GM23338 (cell line): Measurements from ENCODE around the gene MED12L. TPM values are rescaled to one million over a fixed set of nuclear protein-coding genes. Genes with fewer than 3 reads are reported as not detected.

Experiments
- ATAC-seq: fragments of 200-7000 bp; cut with Tn5 transposase; 3 replicates; pipeline ENCODE4 v1.9.1; 2020
- DNase-seq: peaks from one replicate; pipeline ENCODE4 v3.0.0-alpha.2; 2015; ENCODE audit warnings: low spot score
- H2AFZ ChIP-seq: fragments of 200-600 bp; sonication (generic); 2 replicates; pipeline ENCODE4 v1.8.0; 2016; ENCODE audit warnings: antibody characterized with exemption, mild to moderate bottlenecking, moderate library complexity
- H3F3A ChIP-seq: fragments of 200-600 bp; sonication (generic); replicated peaks from 2 replicates; pipeline ENCODE4 v1.8.0; 2017; ENCODE audit warnings: antibody characterized with exemption, mixed run types, low read depth
- H3K27ac ChIP-seq: fragments of 200-600 bp; sonication (generic); 2 replicates; pipeline ENCODE4 v1.6.1; 2016; ENCODE audit warnings: low read depth
- H3K27me3 ChIP-seq: fragments of 200-600 bp; sonication (generic); 2 replicates; pipeline ENCODE4 v1.8.0; 2016; ENCODE audit warnings: mild to moderate bottlenecking, mixed run types, moderate library complexity; ENCODE audit not compliant: insufficient read depth
- H3K36me3 ChIP-seq: fragments of 200-600 bp; sonication (generic); 2 replicates; pipeline ENCODE4 v1.8.0; 2016; ENCODE audit warnings: mild to moderate bottlenecking; ENCODE audit not compliant: insufficient read depth
- H3K4me1 ChIP-seq: fragments of 200-600 bp; sonication (generic); 2 replicates; pipeline ENCODE4 v1.8.0; 2016; ENCODE audit warnings: mild to moderate bottlenecking, moderate library complexity; ENCODE audit not compliant: insufficient read depth
- H3K4me2 ChIP-seq: fragments of 200-600 bp; sonication (generic); 2 replicates; pipeline ENCODE4 v1.7.1; 2017; ENCODE audit warnings: mixed run types
- H3K4me3 ChIP-seq: fragments of 200-600 bp; sonication (generic); 2 replicates; pipeline ENCODE4 v1.6.1; 2016; ENCODE audit warnings: mixed run types
- H3K79me2 ChIP-seq: fragments of 200-600 bp; sonication (generic); replicated peaks from 2 replicates; pipeline ENCODE4 v1.8.0; 2017; ENCODE audit warnings: mild to moderate bottlenecking; ENCODE audit not compliant: insufficient read depth
- H3K9me2 ChIP-seq: fragments of 200-600 bp; sonication (generic); 2 replicates; pipeline ENCODE4 v1.8.0; 2017; ENCODE audit not compliant: insufficient read depth
- H4K20me1 ChIP-seq: fragments of 200-600 bp; sonication (generic); replicated peaks from 2 replicates; pipeline ENCODE4 v1.8.0; 2017; ENCODE audit warnings: mild to moderate bottlenecking; ENCODE audit not compliant: insufficient read depth
- H3K27ac Mint-ChIP-seq: 2 replicates; pipeline ENCODE4 v1.8.0; 2020; ENCODE audit warnings: inconsistent platforms, mild to moderate bottlenecking, moderate library complexity, mixed read lengths
- H3K27me3 Mint-ChIP-seq: 3 replicates; pipeline ENCODE4 v1.8.0; 2022; ENCODE audit warnings: low read depth, mild to moderate bottlenecking, moderate library complexity, mixed read lengths, inconsistent platforms; ENCODE audit not compliant: insufficient read depth, poor library complexity
- H3K36me3 Mint-ChIP-seq: 3 replicates; pipeline ENCODE4 v1.8.0; 2021; ENCODE audit warnings: low read depth, mild to moderate bottlenecking, inconsistent platforms, moderate library complexity, mixed read lengths
- H3K4me1 Mint-ChIP-seq: 3 replicates; pipeline ENCODE4 v1.8.0; 2020; ENCODE audit warnings: mild to moderate bottlenecking, inconsistent platforms, mixed read lengths
- H3K4me3 Mint-ChIP-seq: 3 replicates; pipeline ENCODE4 v1.8.0; 2021; ENCODE audit warnings: moderate library complexity, mild to moderate bottlenecking, inconsistent platforms, mixed read lengths
- H3K9me3 Mint-ChIP-seq: 3 replicates; pipeline ENCODE4 v1.8.0; 2020; ENCODE audit warnings: moderate library complexity, mild to moderate bottlenecking, inconsistent platforms, mixed read lengths
- CREB1 ChIP-seq: fragments of 250-450 bp; sonication (Bioruptor Pico); IDR thresholded peaks from 2 replicates; pipeline ENCODE4 v1.5.0; 2020; ENCODE audit warnings: low read depth, mild to moderate bottlenecking, moderate library complexity
- EZH2 ChIP-seq: fragments of 200-600 bp; sonication (generic); IDR thresholded peaks from one replicate; pipeline ENCODE4 v1.8.0; 2017; ENCODE audit warnings: antibody characterized with exemption, mild to moderate bottlenecking, low read depth; ENCODE audit not compliant: unreplicated experiment
- EZH2phosphoT487 ChIP-seq: fragments of 200-600 bp; sonication (generic); IDR thresholded peaks from one replicate; pipeline ENCODE4 v1.8.1; 2018; ENCODE audit warnings: antibody characterized with exemption; ENCODE audit not compliant: unreplicated experiment
- POLR2AphosphoS5 ChIP-seq: IDR thresholded peaks from 2 replicates; pipeline ENCODE4 v1.6.1; 2016; ENCODE audit warnings: antibody characterized with exemption, low read depth
- STAT1 ChIP-seq: IDR thresholded peaks from one replicate; pipeline ENCODE4 v1.6.1; 2016; ENCODE audit warnings: antibody characterized with exemption; ENCODE audit not compliant: unreplicated experiment
- ZNF331 ChIP-seq: fragments of 250-450 bp; sonication (Bioruptor Pico); IDR thresholded peaks from 2 replicates; pipeline ENCODE4 v1.5.0; 2020; ENCODE audit warnings: low read depth, mild to moderate bottlenecking, moderate library complexity
- polyA plus RNA-seq: library from polyadenylated mRNA; unstranded; fragments of >200 nt; fragmentation: Nextera tagmentation; extraction: Ambion mirVana; gene quantifications from 2 replicates; pipeline ENCODE4 v1.2.1, GENCODE V29; 2016
- total RNA-seq: library from RNA; depleted of rRNA; stranded (reverse); fragments of >200 nt; shearing (Covaris generic); gene quantifications from 2 replicates; pipeline ENCODE4 v1.2.3, GENCODE V29; 2014
- TF ChIP-seq, protein P1 (sequence below): fragments of 250-450 bp; sonication (Bioruptor Pico); IDR thresholded peaks from 2 replicates; pipeline ENCODE4 v1.5.0; 2020; ENCODE audit warnings: mild to moderate bottlenecking, moderate library complexity
- TF ChIP-seq, protein P2 (sequence below), 2 experiments: fragments of 200-600 bp in 1 of 2; sonication (generic) in 1 of 2; conservative IDR thresholded peaks; 2 replicates each; pipeline versions ENCODE4 v1.5.1 to v1.6.1; 2016 to 2017; ENCODE audit warnings: antibody characterized with exemption in 2 of 2, low read depth in 2 of 2, mild to moderate bottlenecking in 2 of 2, moderate library complexity in 1 of 2
- TF ChIP-seq, protein P3 (sequence below): IDR thresholded peaks from 2 replicates; pipeline ENCODE4 v1.6.1; 2016; ENCODE audit warnings: antibody characterized with exemption

Gene MED12L
- total and polyA plus RNA-seq, 2 experiments from 2014 or later, result 5.7 to 25.0 TPM

DNA sequence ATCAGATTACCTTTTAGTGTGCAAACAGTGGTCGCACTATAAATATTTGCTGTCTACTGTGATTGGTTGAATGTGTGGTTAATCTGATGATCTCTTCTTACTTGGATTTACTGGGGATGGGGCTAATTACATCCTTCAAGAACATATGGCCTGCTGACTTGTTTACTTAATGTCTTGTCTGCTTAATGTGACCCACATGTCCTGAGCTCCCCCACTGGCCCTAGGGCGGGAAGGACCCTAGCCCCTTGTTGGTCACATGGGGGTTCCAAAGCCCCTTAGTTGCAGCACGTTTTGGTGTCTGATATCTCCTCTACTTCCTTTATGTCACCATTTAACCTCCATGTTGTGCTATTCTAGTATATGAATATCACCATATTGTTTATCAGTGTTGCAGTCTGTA, 316.9 kb downstream of the MED12L start:
- H3K4me2 ChIP-seq, result no peak overlapping the region
- H3K27me3 Mint-ChIP-seq, result no peaks in the 10 kb centered on the region
- ATAC-seq, result no peak
- H3K4me3 Mint-ChIP-seq, result no peak overlapping the region
- no peak overlapping the region for H3K27ac ChIP-seq
- H3F3A ChIP-seq, result no peaks in the 10 kb centered on the region
- H3K4me1 Mint-ChIP-seq, result peaks cover 18% of the 10 kb centered on the region
- no peaks in the 10 kb centered on the region for H3K36me3 ChIP-seq
- TF ChIP-seq, protein P1, sequence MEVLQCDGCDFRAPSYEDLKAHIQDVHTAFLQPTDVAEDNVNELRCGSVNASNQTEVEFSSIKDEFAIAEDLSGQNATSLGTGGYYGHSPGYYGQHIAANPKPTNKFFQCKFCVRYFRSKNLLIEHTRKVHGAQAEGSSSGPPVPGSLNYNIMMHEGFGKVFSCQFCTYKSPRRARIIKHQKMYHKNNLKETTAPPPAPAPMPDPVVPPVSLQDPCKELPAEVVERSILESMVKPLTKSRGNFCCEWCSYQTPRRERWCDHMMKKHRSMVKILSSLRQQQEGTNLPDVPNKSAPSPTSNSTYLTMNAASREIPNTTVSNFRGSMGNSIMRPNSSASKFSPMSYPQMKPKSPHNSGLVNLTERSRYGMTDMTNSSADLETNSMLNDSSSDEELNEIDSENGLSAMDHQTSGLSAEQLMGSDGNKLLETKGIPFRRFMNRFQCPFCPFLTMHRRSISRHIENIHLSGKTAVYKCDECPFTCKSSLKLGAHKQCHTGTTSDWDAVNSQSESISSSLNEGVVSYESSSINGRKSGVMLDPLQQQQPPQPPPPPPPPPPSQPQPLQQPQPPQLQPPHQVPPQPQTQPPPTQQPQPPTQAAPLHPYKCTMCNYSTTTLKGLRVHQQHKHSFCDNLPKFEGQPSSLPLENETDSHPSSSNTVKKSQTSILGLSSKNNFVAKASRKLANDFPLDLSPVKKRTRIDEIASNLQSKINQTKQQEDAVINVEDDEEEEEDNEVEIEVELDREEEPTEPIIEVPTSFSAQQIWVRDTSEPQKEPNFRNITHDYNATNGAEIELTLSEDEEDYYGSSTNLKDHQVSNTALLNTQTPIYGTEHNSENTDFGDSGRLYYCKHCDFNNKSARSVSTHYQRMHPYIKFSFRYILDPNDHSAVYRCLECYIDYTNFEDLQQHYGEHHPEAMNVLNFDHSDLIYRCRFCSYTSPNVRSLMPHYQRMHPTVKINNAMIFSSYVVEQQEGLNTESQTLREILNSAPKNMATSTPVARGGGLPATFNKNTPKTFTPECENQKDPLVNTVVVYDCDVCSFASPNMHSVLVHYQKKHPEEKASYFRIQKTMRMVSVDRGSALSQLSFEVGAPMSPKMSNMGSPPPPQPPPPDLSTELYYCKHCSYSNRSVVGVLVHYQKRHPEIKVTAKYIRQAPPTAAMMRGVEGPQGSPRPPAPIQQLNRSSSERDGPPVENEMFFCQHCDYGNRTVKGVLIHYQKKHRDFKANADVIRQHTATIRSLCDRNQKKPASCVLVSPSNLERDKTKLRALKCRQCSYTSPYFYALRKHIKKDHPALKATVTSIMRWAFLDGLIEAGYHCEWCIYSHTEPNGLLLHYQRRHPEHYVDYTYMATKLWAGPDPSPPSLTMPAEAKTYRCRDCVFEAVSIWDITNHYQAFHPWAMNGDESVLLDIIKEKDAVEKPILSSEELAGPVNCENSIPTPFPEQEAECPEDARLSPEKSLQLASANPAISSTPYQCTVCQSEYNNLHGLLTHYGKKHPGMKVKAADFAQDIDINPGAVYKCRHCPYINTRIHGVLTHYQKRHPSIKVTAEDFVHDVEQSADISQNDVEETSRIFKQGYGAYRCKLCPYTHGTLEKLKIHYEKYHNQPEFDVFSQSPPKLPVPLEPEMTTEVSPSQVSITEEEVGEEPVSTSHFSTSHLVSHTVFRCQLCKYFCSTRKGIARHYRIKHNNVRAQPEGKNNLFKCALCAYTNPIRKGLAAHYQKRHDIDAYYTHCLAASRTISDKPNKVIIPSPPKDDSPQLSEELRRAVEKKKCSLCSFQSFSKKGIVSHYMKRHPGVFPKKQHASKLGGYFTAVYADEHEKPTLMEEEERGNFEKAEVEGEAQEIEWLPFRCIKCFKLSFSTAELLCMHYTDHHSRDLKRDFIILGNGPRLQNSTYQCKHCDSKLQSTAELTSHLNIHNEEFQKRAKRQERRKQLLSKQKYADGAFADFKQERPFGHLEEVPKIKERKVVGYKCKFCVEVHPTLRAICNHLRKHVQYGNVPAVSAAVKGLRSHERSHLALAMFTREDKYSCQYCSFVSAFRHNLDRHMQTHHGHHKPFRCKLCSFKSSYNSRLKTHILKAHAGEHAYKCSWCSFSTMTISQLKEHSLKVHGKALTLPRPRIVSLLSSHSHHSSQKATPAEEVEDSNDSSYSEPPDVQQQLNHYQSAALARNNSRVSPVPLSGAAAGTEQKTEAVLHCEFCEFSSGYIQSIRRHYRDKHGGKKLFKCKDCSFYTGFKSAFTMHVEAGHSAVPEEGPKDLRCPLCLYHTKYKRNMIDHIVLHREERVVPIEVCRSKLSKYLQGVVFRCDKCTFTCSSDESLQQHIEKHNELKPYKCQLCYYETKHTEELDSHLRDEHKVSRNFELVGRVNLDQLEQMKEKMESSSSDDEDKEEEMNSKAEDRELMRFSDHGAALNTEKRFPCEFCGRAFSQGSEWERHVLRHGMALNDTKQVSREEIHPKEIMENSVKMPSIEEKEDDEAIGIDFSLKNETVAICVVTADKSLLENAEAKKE, result no peak
- TF ChIP-seq EZH2 (no peak), STAT1 (no peak)
- TF ChIP-seq, protein P2, sequence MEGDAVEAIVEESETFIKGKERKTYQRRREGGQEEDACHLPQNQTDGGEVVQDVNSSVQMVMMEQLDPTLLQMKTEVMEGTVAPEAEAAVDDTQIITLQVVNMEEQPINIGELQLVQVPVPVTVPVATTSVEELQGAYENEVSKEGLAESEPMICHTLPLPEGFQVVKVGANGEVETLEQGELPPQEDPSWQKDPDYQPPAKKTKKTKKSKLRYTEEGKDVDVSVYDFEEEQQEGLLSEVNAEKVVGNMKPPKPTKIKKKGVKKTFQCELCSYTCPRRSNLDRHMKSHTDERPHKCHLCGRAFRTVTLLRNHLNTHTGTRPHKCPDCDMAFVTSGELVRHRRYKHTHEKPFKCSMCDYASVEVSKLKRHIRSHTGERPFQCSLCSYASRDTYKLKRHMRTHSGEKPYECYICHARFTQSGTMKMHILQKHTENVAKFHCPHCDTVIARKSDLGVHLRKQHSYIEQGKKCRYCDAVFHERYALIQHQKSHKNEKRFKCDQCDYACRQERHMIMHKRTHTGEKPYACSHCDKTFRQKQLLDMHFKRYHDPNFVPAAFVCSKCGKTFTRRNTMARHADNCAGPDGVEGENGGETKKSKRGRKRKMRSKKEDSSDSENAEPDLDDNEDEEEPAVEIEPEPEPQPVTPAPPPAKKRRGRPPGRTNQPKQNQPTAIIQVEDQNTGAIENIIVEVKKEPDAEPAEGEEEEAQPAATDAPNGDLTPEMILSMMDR (conservative IDR thresholded peaks at IDR 0.05; ENCODE audit: low read depth in 2 of 2), result no peak
- no peaks in the 10 kb centered on the region for H3K9me2 ChIP-seq
- H3K4me1 ChIP-seq, result peaks cover 14% of the 10 kb centered on the region; the same call in 1 of the 2 replicates
- no peak overlapping the region for H3K27ac Mint-ChIP-seq
- no peak overlapping the region for H2AFZ ChIP-seq
- no peaks in the 10 kb centered on the region for H4K20me1 ChIP-seq
- no peaks in the 10 kb centered on the region for H3K36me3 Mint-ChIP-seq
- H3K9me3 Mint-ChIP-seq, result no peaks in the 10 kb centered on the region
- H3K27me3 ChIP-seq, result no peaks in the 10 kb centered on the region
- no peak for DNase-seq
- H3K79me2 ChIP-seq, result no peaks in the 10 kb centered on the region
- no peak overlapping the region for H3K4me3 ChIP-seq

DNA sequence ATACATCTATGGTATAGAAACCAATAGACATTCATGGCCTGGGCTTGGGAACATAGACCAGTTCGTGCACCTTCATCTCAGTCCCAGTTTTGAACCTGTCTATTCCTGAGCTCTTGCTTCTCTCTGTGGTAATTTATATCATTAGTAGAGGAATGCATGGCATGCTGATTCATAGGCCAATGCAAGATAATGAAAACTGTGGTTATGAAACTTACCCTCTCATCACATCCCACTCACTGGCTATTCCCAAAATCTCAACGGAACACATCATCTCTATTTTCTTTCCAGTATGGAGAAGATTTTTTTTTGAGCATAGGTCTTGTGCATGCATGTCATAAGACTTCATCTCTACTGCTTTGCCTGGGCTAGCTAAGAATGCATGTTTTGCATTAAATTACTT, 317.8 kb downstream of the MED12L start:
- Histone ChIP-seq H3K36me3 (no peaks in the 10 kb centered on the region), H3K27me3 (no peaks in the 10 kb centered on the region), H2AFZ (no peak overlapping the region), H3K4me2 (no peak overlapping the region), H3K27ac (no peak overlapping the region), H3K4me1 (peaks cover 14% of the 10 kb centered on the region; the same call in 1 of the 2 replicates), H4K20me1 (no peaks in the 10 kb centered on the region), H3K9me2 (no peaks in the 10 kb centered on the region), H3K4me3 (no peak overlapping the region), H3K79me2 (no peaks in the 10 kb centered on the region), H3F3A (no peaks in the 10 kb centered on the region)
- Mint-ChIP-seq H3K4me3 (no peak overlapping the region), H3K27me3 (no peaks in the 10 kb centered on the region), H3K9me3 (no peaks in the 10 kb centered on the region), H3K27ac (no peak overlapping the region), H3K36me3 (no peaks in the 10 kb centered on the region), H3K4me1 (peaks cover 23% of the 10 kb centered on the region)
- ATAC-seq (no peak), DNase-seq (no peak)
- TF ChIP-seq CREB1 (no peak), ZNF331 (no peak), EZH2phosphoT487 (no peak), STAT1 (no peak), POLR2AphosphoS5 (no peak)
- TF ChIP-seq, protein P3, sequence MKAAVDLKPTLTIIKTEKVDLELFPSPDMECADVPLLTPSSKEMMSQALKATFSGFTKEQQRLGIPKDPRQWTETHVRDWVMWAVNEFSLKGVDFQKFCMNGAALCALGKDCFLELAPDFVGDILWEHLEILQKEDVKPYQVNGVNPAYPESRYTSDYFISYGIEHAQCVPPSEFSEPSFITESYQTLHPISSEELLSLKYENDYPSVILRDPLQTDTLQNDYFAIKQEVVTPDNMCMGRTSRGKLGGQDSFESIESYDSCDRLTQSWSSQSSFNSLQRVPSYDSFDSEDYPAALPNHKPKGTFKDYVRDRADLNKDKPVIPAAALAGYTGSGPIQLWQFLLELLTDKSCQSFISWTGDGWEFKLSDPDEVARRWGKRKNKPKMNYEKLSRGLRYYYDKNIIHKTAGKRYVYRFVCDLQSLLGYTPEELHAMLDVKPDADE, result no peak
- TF ChIP-seq, protein P2 (conservative IDR thresholded peaks at IDR 0.05; ENCODE audit: low read depth in 2 of 2), result no peak
